Stimulated activated CD4-positive, alpha-beta T cell treated with anti-CD3 and anti-CD28 coated beads, Interleukin-15, amount 100 ng/mL, for 24 hours (primary cell): ENCODE results near the gene LRRC55.

Experiments
- DNase-seq: peaks from one replicate; pipeline ENCODE4 v3.0.0-alpha.2; 2020

LRRC55 gene

DNA sequence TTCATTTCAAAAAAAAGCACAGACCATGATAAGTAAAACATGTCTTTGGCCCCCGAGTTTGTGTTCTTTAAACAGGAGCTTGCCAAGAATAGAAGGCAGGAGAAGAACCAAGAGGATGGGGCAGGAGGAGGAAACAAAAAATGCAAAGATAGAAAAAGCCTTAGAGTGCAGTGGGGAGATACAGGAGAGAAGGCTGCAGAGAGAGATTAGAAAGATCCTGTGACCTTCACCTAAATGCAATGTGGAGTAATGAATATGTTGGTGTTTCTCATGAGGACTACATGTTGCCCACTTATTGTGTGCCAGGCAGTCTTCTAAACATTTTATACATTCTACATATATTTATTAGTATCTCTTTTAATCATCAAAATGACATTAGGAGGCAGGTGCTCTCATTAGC lies 57.6 kb downstream of the LRRC55 start:
- no peak for DNase-seq

DNA sequence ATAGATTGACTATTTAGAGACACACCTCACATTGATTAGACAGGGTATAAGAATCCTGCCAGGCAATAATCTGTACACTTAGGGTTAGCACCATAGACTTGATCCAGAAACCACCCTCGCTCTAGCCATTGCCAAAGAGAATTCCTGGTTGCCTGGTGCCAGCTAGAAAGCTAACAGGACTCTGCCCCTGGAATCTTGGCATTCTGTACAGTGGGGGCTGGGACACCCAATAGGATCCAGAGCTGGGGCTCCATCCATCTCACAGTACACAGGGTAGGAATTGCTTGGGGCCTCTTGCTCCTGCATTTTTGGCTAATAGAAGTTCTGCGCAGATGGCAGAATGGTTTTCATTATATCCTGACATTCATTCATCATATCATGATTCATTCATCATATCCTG lies 58.3 kb downstream of the LRRC55 start:
- no peak for DNase-seq

DNA sequence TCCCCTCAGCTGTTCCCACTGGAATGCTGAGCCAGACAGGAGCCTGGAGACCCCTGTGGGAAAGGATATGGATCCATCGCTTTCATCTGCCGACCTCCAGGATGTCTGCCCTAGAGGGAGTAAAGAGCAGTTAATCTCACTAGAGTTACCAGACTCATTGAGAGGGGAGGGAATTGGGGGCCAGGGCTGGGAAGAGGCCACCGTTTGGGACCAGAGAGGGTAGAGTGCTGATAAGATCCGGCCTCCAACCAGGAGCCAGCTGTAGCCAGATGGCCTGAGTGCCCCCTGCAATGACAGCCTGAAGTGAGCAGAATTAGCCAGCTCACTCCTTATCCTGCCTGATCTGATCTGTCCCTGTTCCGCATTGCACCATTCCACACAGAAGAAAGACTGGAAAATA lies 59.0 kb downstream of the LRRC55 start:
- no peak for DNase-seq
